HG03039 (cell line): Measurements from ENCODE around the gene OR2H2.

ENCODE experiments used
- ATAC-seq: cut with Tn5 transposase; IDR thresholded peaks from one replicate; pipeline ENCODE4 v1.9.1; 2021; ENCODE audit warnings: mild to moderate bottlenecking, moderate library complexity; ENCODE audit not compliant: unreplicated experiment

The OR2H2 gene

DNA sequence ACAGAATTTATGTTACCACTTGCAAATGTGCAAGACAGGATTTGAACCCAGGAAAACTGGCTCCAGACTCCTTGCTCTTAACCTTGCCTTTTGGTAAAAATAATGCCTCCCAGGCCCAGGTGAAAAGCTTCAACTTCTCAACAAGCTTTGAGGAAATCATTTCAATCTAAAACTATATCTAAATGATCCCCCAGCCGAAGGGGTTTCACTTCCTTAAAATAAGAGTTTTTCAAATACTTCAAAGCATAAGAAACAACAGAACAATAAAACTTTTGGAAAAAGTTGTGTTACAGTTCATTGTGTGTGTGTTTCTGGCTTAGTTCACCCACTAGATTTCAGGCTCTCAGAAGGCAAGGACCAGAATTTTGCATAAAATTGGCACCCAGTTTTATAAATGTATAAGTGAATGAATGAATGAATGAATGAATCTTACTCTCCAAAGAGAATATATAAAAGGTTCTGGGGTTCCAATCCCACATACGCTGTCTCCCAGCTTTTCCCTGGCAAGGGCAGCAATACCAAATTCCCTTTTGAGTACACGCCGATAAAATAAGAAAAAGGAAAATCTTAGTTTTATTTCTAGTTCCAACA lies 5.4 kb downstream of the OR2H2 start:
- no peak for ATAC-seq

DNA sequence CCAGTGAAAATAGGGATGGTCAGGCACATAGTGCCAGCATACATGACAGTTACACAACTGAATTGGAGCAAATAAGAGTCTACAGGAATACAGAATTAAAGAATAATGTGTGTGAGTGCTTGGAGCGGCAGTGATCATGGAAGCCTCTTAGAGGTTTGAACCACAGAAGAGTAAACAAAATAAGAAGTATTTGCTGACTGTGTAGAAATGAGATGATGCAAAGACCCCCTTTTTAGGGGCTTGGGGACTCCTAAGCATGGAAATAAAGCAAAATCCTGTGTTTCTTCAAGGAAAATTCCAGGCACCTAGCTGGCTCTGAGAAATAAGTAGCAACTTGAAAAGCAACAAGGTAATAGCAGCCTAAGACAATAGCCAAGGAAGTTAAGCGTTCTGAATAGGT lies 6.8 kb downstream of the OR2H2 start:
- ATAC-seq = no peak

DNA sequence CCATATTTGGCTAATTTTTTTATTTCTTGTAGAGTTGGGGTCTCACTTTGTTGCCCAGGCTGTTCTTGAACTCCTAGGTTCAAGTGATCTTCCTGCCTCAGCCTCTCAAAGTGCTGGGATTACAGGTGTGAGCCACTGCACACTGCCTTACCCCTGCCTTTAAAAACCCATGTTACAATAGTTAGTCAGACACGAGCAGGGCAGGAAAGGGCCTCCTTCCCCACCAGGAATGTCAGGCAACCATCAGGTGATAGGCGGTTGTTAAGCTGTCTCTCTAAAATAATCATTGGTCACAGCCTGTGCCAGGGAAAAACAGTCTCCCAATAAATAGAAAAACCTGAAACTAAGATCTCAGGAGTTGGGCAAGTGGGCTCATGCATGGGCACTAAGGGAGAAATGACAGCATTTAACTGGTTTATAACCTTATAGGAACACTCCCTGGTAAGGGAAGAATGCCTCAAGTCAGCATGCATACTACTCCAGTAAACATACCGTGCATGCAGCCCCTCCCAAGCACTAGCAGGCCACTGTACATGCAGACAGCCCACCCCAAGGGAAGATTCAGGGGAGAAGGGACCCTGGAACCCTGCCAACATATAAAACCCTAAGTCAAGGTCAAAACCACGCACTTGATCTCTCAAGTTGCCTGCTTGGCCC lies 8.4 kb downstream of the OR2H2 start:
- no peak for ATAC-seq

DNA sequence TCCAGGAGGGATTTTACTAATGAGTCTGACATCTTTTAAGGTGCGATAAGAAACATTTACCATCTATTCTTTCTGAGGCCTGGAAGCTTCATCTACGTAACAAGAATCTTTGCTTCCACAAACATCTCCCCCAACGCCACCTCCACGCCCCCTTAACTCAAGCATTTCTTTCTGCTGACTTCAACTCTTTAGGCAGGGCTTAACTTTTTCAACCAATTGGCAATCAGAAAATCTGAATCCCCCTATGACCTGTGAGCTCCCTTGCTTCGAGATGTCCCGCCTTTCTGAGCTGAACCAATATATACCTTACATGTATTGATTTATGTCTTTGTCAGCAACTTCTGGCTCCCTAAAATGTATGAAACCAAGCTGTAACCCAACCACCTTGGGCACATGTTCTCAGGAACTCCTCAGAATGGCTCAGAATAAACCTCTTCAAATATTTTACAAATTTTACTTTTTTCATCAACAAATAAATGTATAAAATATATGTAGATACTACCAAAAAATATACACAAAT lies 11.5 kb downstream of the OR2H2 start:
- no peak for ATAC-seq

DNA sequence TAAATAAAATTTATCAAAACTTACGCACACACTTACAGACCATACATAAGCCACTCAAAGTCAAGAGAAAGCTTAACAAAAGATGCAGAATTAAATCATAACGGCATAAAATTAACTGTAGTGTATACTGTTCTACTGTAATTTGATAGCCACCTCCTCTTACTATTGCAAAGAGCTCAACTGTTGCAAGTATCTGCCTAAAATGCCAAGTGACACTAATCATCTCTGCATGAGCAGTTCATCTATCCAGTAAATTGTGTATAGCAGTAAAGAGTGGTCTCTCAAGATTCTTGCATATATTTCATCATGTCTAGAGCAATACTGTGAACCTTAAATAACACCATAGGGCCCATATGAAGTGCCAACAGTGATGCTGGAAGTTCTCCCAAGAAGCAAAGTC lies 12.3 kb downstream of the OR2H2 start:
- ATAC-seq = no peak

DNA sequence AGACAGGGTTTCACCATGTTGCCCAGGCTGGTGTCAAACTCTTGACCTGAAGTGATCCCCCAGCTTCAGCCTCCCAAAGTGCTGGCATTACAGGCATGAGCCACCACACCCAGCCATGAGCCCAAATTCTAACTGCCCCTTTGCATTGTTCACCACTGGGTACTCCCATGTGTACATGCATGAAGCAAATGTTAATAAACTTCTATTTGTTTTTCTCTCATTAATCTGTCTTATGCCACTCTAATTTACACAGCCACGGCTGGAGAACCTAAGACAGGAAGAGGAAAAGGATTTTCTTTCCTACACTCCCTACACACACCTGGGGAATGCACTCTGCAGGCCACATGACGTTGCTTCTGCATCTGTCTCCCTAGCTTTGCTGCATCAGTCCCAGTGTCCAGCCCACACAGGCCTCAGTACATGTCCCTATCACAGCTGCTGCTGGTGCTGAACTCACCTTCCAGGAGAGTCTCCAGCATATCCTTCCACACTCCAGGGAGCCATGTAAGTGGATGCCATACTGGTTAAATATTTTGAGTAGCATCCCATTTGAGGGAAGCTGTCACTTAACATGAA lies 13.3 kb downstream of the OR2H2 start:
- no peak for ATAC-seq

DNA sequence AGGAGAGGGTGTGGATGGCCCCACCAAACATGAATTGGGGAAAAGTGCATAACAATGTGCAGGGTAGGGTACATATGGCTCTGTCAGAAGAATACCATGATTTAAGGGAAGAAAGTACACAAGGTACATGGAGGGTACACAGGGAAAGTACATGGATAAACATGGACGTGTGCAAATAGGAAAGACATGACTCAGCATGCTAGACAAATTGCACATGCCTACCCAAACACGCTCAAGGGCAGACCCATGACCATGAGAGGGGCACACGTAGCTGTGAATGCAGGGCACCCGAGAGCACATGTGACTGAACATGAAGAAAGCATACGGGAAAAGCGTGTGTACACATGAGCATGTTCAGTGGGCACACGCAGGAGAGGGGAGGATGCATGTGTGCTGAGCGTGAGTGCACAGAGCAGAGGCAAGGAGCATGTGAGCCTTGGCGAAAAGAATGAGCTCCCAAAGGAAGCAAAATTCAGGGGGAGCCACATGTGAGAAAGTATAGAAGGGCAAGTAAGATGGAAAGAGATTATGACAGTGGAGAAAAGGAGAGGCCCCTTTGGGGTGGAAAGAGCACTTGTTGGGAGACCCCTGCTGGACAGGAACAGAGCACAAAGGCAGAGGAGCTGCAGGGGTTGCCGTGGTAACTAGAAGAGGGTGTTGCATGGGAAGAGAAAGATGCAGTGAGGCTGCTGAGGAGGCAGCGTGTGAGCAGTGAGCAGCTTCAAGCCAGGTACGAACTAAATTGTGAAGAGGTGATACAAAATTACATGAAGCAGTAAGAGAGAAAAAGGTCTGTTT lies 17.8 kb downstream of the OR2H2 start:
- no peak for ATAC-seq

DNA sequence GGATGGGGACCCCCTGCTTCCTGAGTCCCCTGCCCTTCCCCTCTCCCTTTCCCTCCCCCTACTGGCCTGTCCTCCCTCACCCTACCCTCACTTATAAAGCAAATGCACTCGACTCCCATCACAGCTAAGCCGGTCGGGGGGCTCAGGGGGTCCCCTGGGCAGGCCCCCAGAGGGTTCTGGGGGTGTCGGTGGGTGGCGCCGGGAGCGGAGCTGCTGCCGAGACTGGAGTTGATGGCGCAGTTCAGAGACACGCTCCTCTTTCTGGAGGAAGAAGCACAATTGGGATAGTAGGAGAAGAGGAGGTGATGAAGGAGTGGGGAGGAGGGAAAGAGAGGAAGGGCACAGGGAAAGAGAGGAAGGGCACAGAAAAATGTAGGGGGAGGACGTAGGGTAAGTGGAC lies 18.5 kb downstream of the OR2H2 start:
- no peak for ATAC-seq

DNA sequence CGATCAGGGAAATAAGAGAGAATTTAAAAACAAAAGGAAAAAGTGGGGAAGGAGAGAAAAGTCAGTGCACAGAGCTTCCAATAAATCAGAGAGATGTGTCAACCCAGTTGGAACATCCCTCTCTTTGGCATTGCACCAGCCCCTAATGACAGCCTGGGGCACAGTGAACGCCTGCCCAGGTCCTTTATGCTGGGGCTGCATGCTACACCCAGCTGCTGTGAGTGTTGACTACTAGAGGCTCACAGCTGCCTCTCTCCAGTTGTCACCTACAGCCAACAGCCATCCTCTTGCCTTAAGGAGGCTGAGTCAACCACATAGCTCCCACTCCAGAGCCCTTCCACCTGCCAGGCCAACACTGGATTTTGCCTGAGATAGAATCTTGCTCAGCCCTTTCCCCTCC lies 19.0 kb downstream of the OR2H2 start:
- ATAC-seq = no peak

DNA sequence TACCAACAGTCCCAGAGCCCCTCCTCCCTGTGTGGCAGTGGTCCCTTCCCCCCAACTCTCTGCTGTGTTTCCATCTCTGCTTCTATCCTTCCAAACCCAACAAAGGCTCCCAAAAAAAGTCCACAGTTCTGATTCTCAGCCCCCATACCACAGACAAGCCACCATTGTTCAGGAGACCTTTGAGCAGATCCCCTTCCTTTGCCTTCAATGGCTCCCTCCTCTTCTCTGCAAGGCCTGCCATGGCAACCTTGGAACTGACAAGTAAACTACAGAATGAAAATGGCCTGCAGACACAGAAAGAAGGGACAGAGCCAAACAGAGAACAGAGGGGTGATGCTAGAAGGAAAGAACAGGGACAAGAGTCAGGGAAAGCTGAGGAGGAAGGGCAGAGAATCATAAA lies 23.2 kb downstream of the OR2H2 start:
- no peak for ATAC-seq

DNA sequence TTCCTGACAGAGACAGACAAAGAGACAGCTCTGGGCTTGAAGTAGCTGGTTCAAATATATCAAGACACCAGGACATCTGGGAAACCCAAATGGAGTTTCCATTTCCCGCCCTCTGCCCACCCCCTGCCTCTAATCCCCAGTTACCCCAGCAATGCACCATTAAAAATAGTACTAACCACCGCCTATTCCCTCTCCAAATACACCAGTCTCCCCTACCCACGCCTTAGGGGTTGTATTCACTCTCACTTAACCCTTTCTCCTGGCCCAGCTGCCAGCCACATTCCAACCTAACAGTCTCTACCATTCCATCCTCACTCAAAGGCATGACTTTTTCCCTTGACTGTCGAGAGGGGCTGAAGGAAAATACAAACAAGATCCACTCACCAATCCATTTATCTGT lies 25.6 kb downstream of the OR2H2 start:
- ATAC-seq = no peak

DNA sequence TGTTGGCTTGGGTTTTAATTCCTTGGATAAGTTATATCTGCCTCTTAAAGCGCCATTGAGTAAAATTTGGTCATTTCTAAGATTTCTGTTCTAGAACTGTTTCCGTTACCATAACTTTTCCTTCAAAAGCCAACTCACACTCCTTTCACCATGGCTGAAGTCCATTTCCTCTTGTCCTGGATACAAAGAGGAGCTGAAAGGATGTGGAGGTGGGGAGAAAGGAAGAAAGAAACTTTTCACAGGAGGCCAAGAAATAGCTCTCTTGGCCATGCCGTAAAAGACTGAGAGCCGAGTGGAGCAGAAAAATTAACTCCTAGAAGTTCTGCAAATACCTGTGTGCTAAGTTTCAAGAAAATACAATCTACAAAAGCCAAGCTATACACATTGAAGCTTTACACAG lies 26.5 kb downstream of the OR2H2 start:
- no peak for ATAC-seq

DNA sequence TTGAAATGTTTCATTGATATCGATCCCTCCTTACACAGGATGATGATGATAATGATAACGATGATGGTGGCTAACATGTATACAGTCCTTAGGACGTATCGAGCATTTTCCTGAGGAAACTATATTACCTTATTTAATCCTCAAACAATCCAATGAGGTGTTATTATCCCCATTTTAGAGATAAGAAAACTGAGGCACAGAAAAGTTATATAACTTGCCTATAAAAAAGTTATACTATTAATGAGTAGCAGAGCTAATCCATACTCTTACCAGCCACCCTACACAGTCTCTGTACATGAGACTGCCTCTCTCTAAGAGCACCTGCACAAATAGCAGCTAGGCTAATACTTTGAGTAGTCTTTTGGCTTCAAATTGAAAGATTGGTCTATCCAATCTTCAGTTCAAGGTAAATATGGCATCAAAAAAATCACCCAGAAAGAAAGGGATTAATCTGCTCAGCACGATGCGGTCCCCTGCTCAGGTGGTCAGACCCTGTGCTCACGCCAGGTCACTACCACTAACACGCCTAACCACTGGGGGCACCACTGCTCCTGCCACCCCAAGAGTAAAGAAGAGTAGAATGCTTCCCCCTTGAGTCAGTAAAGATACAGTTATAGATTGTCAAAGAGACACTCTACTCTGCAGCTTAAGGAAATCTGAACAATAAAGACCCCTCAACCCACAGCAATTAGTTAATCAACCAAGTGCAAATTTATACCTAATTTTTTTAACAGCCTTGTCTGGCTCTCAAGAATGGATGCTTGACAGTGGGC lies 33.0 kb downstream of the OR2H2 start:
- no peak for ATAC-seq

DNA sequence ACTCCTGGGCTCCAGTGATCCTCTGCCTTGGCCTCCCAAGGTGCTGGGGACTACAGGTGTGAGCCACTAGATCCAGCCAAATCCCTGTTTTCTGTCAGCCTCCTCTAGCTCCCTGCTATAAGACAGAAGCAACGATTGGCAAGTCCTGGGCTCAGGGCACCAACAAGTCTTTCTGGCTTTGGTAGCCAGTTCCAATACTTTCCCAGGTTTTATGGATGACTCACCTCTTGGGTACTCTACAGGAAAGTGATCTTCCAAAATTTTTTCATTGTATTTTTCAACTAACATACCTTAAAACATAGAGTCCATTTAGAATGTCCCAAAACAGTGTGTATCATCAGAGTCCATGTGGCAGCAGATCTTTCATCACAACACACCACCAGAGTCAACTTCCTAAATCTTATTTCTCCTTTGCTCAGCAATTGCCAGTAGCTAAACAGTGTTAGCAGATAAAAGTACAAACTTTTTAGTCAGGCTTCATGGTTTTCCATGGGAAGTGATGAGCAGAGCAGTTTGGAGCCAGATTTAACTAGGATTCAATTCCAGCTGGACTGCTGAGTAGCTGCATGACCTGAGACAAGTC lies 34.7 kb downstream of the OR2H2 start:
- no peak for ATAC-seq

DNA sequence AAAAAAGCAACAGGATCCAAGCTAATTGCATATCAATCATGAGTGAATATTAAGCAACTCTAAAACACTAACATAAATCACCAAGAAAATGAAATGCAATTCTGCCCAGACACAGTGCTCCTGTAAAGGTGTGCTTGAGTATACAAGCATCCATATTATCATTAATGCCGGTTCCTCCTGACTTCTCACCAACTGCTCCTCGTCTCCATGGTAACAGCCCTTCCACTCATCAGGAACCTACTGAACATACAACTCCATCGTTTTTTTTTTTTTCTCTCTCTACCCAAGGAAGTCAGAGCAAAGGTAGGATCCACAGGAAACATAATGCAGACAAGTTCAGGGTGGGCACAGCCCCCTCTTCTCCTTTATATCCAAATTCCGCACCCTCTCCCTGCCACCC lies 35.7 kb downstream of the OR2H2 start:
- ATAC-seq = no peak

DNA sequence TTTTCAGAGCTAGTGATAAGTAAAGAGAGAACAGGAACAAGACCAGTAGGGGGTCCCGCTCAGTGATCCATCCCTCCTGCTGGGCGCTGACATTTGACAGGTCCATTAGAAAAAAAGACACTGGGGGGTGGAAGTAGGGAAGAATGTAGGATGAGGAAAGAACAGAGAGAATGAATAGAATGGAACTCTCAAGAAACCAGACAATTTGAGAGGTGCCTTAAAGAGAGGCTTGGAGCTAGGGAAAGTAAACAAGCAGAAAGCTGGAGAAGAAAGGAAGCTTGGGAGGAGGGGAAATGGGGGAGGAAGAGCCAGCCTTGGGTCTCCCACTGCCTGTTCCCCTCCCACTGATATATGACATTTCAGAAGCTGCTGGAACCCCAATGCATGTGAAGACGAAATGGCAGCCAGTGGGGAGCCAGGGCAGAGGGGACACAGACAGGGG lies 39.6 kb downstream of the OR2H2 start:
- no peak for ATAC-seq

DNA sequence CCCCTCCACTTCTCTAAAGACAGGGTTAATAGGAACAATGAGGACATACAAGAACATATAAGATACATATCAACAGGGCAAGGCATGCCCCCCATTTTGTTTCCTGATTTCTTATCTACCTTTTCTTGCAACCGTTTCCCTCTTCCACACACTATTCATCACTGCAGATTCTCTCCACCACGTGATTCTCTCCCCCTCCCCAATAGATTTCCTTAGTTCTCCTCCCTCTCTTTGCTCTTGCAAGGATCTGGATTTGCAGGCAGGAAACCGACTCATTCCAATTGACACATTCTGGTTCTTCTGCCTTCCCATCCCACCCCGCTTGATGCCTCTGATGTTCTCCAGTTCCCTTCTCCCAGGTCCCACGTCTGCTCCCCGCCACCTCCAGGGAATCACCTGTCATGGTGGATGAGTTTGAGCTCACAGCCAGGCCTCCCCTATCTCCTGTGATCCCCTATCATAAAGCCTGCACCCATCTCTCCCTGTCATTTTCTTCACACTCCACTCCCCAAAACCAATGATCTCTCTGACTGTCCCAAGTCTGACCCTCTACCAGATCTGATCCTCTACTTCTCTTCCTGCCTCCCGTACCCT lies 40.5 kb downstream of the OR2H2 start:
- ATAC-seq = no peak

DNA sequence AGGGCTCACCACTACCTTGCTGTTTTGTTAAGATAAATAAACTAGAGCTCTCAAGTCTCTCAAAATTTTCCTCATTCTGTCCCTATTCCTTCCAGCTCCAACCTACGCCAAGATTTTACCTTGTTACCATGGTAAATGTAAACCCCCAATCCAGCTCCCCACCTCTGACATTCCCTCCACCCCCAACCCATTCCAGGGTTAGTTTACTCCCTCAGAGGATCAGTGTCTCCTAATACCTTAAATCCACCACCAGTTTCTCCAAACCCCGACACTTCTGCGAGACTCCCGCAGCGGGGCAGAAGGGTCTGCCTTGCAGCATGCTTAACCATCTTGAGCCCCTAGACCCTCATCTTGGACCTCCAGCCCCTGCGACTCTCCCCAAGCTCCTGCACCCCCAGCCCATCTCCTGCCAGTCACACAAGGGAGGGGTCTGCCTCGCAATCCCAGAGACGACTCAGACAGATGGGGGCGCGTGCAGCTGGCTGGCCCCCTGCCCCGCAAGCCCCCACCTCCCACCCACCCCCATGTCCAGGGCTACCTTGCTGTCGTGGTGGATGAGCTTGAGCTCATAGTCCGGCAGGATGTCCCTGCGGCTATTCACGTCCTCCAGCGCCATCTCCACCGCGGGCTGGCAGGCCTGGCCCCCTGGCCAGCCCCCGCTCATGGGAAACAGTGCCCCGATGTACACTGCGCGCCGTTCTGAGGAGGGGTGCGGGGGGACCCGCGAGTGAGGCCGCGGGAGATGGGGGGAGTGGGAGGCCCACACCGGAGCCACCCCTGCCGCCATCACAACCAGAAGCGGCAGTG lies 42.2 kb downstream of the OR2H2 start:
- no peak for ATAC-seq

DNA sequence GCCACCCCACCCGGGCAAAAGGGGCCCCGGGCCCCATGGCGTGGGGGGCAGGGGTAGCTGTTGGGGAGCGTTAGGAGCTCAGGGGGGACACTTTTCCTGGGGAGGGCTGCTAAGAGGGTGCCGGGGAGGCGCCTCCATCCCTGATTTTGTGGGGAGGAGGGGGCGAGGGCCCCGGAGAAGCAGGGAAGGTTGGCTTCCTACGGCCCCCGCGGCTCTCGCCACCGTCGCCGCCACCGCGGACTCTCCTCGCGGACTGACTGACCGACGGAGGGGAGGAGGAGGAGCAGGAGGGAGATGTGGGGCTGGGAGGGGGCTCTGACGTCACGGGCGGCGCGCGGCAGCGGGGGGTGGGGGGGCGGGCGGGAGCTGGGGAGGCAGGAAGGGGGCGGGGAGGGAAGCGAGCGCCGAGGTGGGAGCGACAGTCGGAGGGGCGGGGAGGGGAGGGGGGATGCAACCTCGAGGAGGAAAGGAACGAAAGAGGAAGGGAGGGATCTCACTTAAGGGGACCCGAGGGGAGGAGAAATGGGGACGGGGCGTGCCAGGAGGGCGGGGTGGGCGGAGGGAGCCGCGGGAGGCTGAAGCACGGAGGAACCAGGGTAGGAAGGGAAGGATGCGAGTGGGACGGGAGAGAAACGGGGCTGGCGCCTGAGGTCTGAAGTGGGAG lies 43.0 kb downstream of the OR2H2 start:
- ATAC-seq = no peak
